ENCODE measurements around the gene CHD3. TPM values are rescaled to one million over a fixed set of nuclear protein-coding genes. Genes with fewer than 3 reads are reported as not detected.

Gene CHD3
- total RNA-seq, 4 donors from 2014 or later: 14.8 to 41.4 (median 31.3) TPM

GRCh38 chr17:7846765-7847661, 41.6 kb upstream of the CHD3 start:
- no peak for TF ChIP-seq CTCF (IDR thresholded peaks at IDR 0.05; ENCODE audit: low read depth)

GRCh38 chr17:7848131-7848579, 40.4 kb upstream of the CHD3 start:
- no peak for TF ChIP-seq CTCF (IDR thresholded peaks at IDR 0.05; ENCODE audit: low read depth)

- TF ChIP-seq CTCF (IDR thresholded peaks at IDR 0.05; ENCODE audit: low read depth): no peak
Measured at GRCh38 chr17:7848739-7849129, 39.9 kb upstream of the CHD3 start.

GRCh38 chr17:7849130-7849750, 39.3 kb upstream of the CHD3 start:
- no peak for TF ChIP-seq CTCF (IDR thresholded peaks at IDR 0.05; ENCODE audit: low read depth)

GRCh38 chr17:7849751-7850504, 38.7 kb upstream of the CHD3 start:
- TF ChIP-seq CTCF (IDR thresholded peaks at IDR 0.05; ENCODE audit: low read depth): no peak

GRCh38 chr17:7850701-7851437, 37.7 kb upstream of the CHD3 start:
- no peak for TF ChIP-seq CTCF (IDR thresholded peaks at IDR 0.05; ENCODE audit: low read depth)

All from subcutaneous adipose tissue (tissue), 4 donors.